IPS DF 6.9 (cell line): ENCODE results near the gene GCSH.

Experiments
- DNase-seq: peaks from one replicate; pipeline ENCODE4 v3.0.0-alpha.2; 2013; ENCODE audit warnings: low read depth, low spot score
- H3K27ac ChIP-seq: one replicate; pipeline ENCODE4 v1.5.1; 2013; ENCODE audit warnings: low read length, control low read depth
- H3K27me3 ChIP-seq: 2 replicates; pipeline ENCODE4 v1.6.1; 2013; ENCODE audit warnings: mild to moderate bottlenecking, low read length; ENCODE audit not compliant: control insufficient read depth, insufficient read depth
- H3K36me3 ChIP-seq: 2 replicates; pipeline ENCODE4 v1.6.1; 2013; ENCODE audit warnings: low read length; ENCODE audit not compliant: control insufficient read depth, insufficient read depth
- H3K4me1 ChIP-seq: 2 replicates; pipeline ENCODE4 v1.6.1; 2013; ENCODE audit warnings: low read length; ENCODE audit not compliant: control insufficient read depth, insufficient read depth
- H3K4me3 ChIP-seq: 2 replicates; pipeline ENCODE4 v1.5.1; 2013; ENCODE audit warnings: mild to moderate bottlenecking, low read length
- H3K9me3 ChIP-seq: 2 replicates; pipeline ENCODE4 v1.6.1; 2013; ENCODE audit warnings: low read length, inconsistent platforms; ENCODE audit not compliant: control insufficient read depth, insufficient read depth
- WGBS: extraction: QIAGEN DNeasy Blood & Tissue Kit; methylation state at CpG from one replicate; pipeline ENCODE4 v1.1.7; 2013; ENCODE audit warnings: mixed read lengths, missing lambda C conversion rate; ENCODE audit not compliant: insufficient read length, insufficient coverage; 5-methylcytosine and 5-hydroxymethylcytosine counted together

GCSH gene

GRCh38 chr16:81073560-81074330, 22.4 kb downstream of the GCSH start:
- no peaks in the 10 kb centered on the region; the same call in 1 of the 2 replicates for H3K9me3 ChIP-seq
- no peak overlapping the region for H3K4me3 ChIP-seq
- H3K4me1 ChIP-seq: no peaks in the 10 kb centered on the region
- no peaks in the 10 kb centered on the region for H3K36me3 ChIP-seq
- no peak for DNase-seq
- WGBS: no CpG with 5 or more reads among the region's 5 CpGs
- no peaks in the 10 kb centered on the region for H3K27me3 ChIP-seq
- no peak overlapping the region for H3K27ac ChIP-seq

GRCh38 chr16:81071805-81072204, 24.4 kb downstream of the GCSH start:
- Histone ChIP-seq H3K36me3 (no peaks in the 10 kb centered on the region), H3K4me1 (no peaks in the 10 kb centered on the region), H3K27me3 (no peaks in the 10 kb centered on the region), H3K27ac (no peak overlapping the region), H3K9me3 (no peaks in the 10 kb centered on the region; the same call in 1 of the 2 replicates), H3K4me3 (no peak overlapping the region)
- no CpG with 5 or more reads among the region's 4 CpGs for whole genome bisulfite sequencing
- DNase-seq: no peak

DNA sequence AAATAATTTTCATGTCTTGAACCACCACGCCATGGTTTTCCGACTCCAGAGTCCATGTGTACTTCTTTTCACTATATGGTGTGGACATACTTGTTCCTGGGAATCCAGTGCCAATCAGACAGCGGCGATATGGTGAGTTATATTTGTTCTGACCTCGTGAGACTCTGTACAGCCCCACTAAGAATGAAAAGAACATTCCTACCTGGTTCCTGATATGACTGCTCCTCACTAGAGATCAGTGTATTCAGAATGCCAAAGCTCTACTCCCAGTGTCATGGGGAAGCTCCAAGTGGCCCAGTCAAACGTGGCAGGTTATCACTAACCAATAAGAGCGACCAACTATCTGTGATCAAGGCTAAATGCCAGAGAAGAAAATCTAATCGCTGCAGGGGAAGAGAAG, 25.2 kb downstream of the GCSH start:
- Histone ChIP-seq H3K4me1 (no peaks in the 10 kb centered on the region), H3K4me3 (no peak overlapping the region), H3K27me3 (no peaks in the 10 kb centered on the region), H3K36me3 (no peaks in the 10 kb centered on the region), H3K9me3 (no peaks in the 10 kb centered on the region; the same call in 1 of the 2 replicates), H3K27ac (no peak overlapping the region)
- DNase-seq: no peak
- no CpG with 5 or more reads among the region's 8 CpGs for WGBS

- no peaks in the 10 kb centered on the region; the same call in 1 of the 2 replicates for H3K9me3 ChIP-seq
- H3K36me3 ChIP-seq: no peaks in the 10 kb centered on the region
- DNase-seq: no peak
- H3K4me1 ChIP-seq: no peaks in the 10 kb centered on the region
- H3K27ac ChIP-seq: no peak overlapping the region
- no CpG with 5 or more reads among the region's 4 CpGs for WGBS
- no peaks in the 10 kb centered on the region for H3K27me3 ChIP-seq
- H3K4me3 ChIP-seq: no peak overlapping the region
Measured at GRCh38 chr16:81069063-81069462, 27.1 kb downstream of the GCSH start.

GRCh38 chr16:81067166-81067565, 29.0 kb downstream of the GCSH start:
- no peak for DNase-seq
- WGBS: no CpG with 5 or more reads among the region's 1 CpG
- Histone ChIP-seq H3K4me3 (no peak overlapping the region), H3K4me1 (no peaks in the 10 kb centered on the region), H3K27me3 (no peaks in the 10 kb centered on the region), H3K9me3 (no peaks in the 10 kb centered on the region; the same call in 1 of the 2 replicates), H3K36me3 (no peaks in the 10 kb centered on the region), H3K27ac (no peak overlapping the region)

GRCh38 chr16:81066681-81067080, 29.5 kb downstream of the GCSH start:
- H3K4me1 ChIP-seq: no peaks in the 10 kb centered on the region
- no peaks in the 10 kb centered on the region; the same call in 1 of the 2 replicates for H3K9me3 ChIP-seq
- H3K4me3 ChIP-seq: no peak overlapping the region
- H3K27me3 ChIP-seq: no peaks in the 10 kb centered on the region
- no peak overlapping the region for H3K27ac ChIP-seq
- no CpG with 5 or more reads among the region's 4 CpGs for WGBS
- H3K36me3 ChIP-seq: no peaks in the 10 kb centered on the region
- DNase-seq: no peak

DNA sequence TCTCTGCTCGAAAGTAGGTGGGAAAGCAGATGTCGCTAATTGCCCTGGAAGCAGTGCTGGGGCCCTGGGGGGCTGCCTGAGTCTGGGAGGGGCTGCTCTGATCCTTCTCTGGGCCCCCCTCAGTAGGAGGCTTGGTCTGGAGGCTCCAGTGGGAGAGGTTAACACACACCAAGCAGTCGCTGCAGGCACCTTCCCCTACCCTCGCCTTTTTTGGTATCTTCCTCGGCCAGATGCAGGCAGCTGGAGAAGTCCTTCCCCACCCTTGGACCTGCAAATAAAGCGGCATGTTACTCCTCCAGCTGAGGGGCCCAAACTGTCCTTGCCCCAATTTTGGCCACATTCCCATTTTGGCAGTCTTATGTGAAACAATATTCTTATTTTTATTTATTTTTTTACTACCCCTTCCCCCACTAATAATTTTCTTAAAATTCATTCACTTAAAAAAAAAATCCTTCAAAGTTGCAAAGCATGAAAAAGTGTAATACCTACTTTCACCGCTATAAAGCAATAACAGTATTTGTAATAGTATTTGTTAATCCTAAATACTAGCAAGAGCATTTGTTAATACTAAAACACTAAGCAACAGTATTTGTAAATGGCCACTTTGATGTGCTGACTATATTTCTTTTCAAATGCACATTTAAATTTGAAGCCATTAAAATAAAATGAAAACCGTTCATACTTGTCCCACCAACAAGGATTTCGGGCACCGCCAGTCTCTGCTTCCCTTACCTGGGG, 34.2 kb downstream of the GCSH start:
- H3K4me3 ChIP-seq: no peak overlapping the region
- H3K27me3 ChIP-seq: no peaks in the 10 kb centered on the region
- no peaks in the 10 kb centered on the region for H3K9me3 ChIP-seq
- no peaks in the 10 kb centered on the region for H3K36me3 ChIP-seq
- no peak overlapping the region for H3K27ac ChIP-seq
- no peak for DNase-seq
- WGBS: 100% methylated on average over 1 of the region's 10 CpGs
- H3K4me1 ChIP-seq: peaks cover 2% of the 10 kb centered on the region; the same call in 1 of the 2 replicates

GRCh38 chr16:81061307-81061640, 34.9 kb downstream of the GCSH start:
- Histone ChIP-seq H3K9me3 (no peaks in the 10 kb centered on the region), H3K27me3 (no peaks in the 10 kb centered on the region), H3K4me3 (no peak overlapping the region), H3K27ac (no peak overlapping the region), H3K36me3 (no peaks in the 10 kb centered on the region), H3K4me1 (peaks cover 2% of the 10 kb centered on the region; the same call in 1 of the 2 replicates)
- no peak for DNase-seq
- WGBS: no CpG with 5 or more reads among the region's 10 CpGs

DNA sequence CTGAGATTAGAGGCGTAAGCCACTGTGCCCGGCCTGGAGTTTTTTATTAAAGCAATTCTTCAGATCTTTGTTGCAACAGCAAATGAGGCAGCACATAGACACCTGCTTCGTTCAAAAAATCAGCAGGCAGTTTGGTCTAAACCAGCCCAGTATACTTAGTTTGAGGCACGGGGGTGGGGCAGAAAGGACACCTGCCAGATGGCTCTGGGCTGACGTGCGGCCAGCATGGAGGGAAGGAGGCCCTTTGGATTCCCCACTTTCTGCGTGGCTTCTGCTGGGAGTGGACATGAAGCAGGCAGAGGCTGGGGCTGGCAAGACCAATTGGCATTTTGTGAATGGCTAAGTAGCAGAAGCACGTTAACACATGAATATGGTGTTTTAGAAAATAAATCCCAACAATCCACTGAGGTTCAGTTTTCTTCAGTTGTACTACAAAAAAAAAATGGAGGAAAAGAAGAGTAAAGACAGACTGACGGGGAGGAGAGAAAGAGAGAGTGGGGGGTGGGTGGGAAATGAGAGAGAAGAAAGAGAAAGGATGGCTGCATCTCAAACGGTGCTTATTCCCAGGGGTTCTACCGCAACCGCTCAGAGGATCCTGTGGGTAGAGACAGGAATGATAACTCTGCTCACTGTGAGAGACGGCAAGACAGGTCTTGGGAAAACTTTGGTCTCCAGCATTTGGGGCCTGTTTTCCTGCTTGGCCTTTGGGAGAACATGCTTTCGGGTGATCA, 35.5 kb downstream of the GCSH start:
- Histone ChIP-seq H3K4me3 (no peak overlapping the region), H3K27me3 (no peaks in the 10 kb centered on the region), H3K36me3 (no peaks in the 10 kb centered on the region), H3K27ac (no peak overlapping the region), H3K9me3 (no peaks in the 10 kb centered on the region), H3K4me1 (peaks cover 2% of the 10 kb centered on the region; the same call in 1 of the 2 replicates)
- no peak for DNase-seq
- WGBS: 100% methylated on average over 1 of the region's 14 CpGs

DNA sequence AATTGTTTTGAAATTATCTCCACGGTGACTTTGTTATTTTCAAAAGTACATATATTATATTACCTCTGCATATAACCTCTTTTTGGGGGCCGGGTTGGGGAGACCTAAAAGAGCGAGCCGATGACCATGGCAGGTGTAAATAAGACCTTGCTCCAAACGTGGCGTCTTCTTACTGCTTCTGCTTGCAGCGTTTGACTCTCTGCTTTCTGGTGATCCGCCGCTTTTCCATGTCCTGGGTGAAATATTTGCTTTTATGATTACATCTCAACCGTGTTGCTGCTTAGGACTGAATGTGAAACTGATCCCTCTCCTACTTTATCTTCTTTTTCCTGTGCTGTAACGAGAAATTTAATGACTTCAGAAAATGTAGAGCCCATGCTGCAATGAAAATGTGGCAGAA, 42.4 kb downstream of the GCSH start:
- Histone ChIP-seq H3K27ac (no peak overlapping the region), H3K36me3 (no peaks in the 10 kb centered on the region), H3K27me3 (no peaks in the 10 kb centered on the region), H3K4me3 (no peak overlapping the region), H3K9me3 (no peaks in the 10 kb centered on the region), H3K4me1 (no peaks in the 10 kb centered on the region)
- no peak for DNase-seq
- no CpG with 5 or more reads among the region's 11 CpGs for WGBS
